Measurements from ENCODE around the gene OR52E8. TPM values are rescaled to one million over a fixed set of nuclear protein-coding genes. Genes with fewer than 3 reads are reported as not detected.

OR52E8 gene
- total and polyA plus RNA-seq, 10 of the 15 experiments (the other 5 are each of a cell fraction or from before 2014, with no cell fraction given) = not detected

DNA sequence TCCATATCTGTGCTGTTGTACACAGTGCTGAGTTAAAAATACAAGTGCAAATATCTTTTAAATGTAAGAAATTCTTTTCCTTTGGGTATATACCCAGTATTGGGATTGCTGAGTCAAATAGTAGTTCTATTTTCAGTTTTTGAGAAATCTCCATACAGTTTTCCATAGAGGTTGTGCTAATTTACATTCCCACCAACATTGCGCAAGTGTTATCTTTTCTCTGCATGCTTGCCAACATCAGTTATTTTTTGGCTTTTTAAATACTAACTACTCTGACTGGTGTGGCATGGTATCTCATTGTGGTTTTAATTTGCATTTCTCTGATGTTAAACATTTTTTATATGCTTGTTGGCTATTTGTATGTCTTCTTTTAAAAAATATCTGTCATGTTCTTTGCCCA is 6.5 kb downstream of the OR52E8 start:
- Histone ChIP-seq H3K27ac (ENCODE audit: control insufficient read depth, insufficient read depth) (no peak overlapping the region), H3K9me3 (replicated peaks; ENCODE audit: control insufficient read depth, insufficient read depth, low read length) (no peaks in the 10 kb centered on the region), H3K36me3 (ENCODE audit: control insufficient read depth in 2 of 2, insufficient read depth in 2 of 2, low read length in 1 of 2) (no peaks in the 10 kb centered on the region), H3K4me2 (ENCODE audit: control insufficient read depth, insufficient read depth) (no peak overlapping the region), H4K20me1 (ENCODE audit: control insufficient read depth, insufficient read depth) (no peaks in the 10 kb centered on the region), H2AFZ (ENCODE audit: control insufficient read depth, low read depth, low read length) (no peak overlapping the region), H3K79me2 (ENCODE audit: control insufficient read depth, insufficient read depth, low read length) (no peaks in the 10 kb centered on the region), H3K4me3 (no peak overlapping the region), H3K4me1 (ENCODE audit: control insufficient read depth, insufficient read depth, low read length) (no peaks in the 10 kb centered on the region), H3K27me3 (replicated peaks in 1 of 2; ENCODE audit: control insufficient read depth in 2 of 2, insufficient read depth in 2 of 2, low read length in 1 of 2) (no peaks in the 10 kb centered on the region), H3K9ac (ENCODE audit: control insufficient read depth, insufficient read depth, low read length) (no peak overlapping the region)
- FAIRE-seq (no peak), ATAC-seq (no peak), DNase-seq (ENCODE audit: low read depth, low spot score) (no peak)
- POLR2A ChIA-PET = no interaction called here
- intact Hi-C loops (cut with micrococcal nuclease; ENCODE audit: unreplicated experiment) = no loop called here
- TF ChIP-seq EGR1 (IDR thresholded peaks at IDR 0.05; ENCODE audit: borderline replicate concordance in 1 of 2, low read depth in 2 of 2, low read length in 2 of 2) = no peak
- SMC1A ChIA-PET (ENCODE audit: uncharacterized antibody, unreplicated experiment) = no interaction called here
- WGBS (ENCODE audit: insufficient coverage, insufficient replicate concordance, low lambda C conversion rate, missing lambda C conversion rate) = 100% methylated on average over 1 of the region's 1 CpG
- no TSS peak for BruUV-seq (replicated peaks)
- RAD21 ChIA-PET (ENCODE audit: unreplicated experiment) = no interaction called here
- in situ Hi-C loops (cut with MboI) = no loop called here
- CTCF ChIA-PET = no interaction called here

DNA sequence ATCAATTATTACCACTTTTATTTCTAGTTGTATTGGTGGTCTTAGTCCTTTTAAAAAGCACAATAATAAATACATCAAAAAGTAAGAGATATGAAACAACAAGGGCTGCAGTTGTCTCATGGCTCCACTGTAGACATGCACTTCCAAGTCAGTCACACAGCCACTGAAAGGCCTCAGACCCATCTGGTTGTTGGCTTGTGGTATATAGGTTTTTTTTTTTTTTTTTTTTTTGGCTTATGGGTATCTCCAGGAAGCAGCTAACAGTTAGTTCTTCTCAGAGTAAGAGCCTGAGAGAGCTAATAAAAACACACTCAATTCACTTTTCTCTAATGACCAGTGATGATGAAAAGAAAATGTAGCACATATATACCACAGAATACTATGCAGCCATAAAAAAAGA is 9.8 kb downstream of the OR52E8 start:
- no peak for DNase-seq (ENCODE audit: low read depth, low spot score)
- no peak overlapping the region for H3K27ac ChIP-seq (ENCODE audit: control insufficient read depth, insufficient read depth)
- H3K4me1 ChIP-seq (ENCODE audit: control insufficient read depth, insufficient read depth, low read length) = no peaks in the 10 kb centered on the region
- H3K36me3 ChIP-seq (ENCODE audit: control insufficient read depth in 2 of 2, insufficient read depth in 2 of 2, low read length in 1 of 2) = no peaks in the 10 kb centered on the region
- no peak for FAIRE-seq
- H3K9ac ChIP-seq (ENCODE audit: control insufficient read depth, insufficient read depth, low read length) = no peak overlapping the region
- no TSS peak for BruUV-seq (replicated peaks)
- H3K27me3 ChIP-seq (replicated peaks in 1 of 2; ENCODE audit: control insufficient read depth in 2 of 2, insufficient read depth in 2 of 2, low read length in 1 of 2) = no peaks in the 10 kb centered on the region
- ChIA-PET SMC1A (ENCODE audit: uncharacterized antibody, unreplicated experiment) (no interaction called here), CTCF (no interaction called here), POLR2A (no interaction called here), RAD21 (ENCODE audit: unreplicated experiment) (no interaction called here)
- H3K79me2 ChIP-seq (ENCODE audit: control insufficient read depth, insufficient read depth, low read length) = no peaks in the 10 kb centered on the region
- H3K4me3 ChIP-seq = no peak overlapping the region
- H4K20me1 ChIP-seq (ENCODE audit: control insufficient read depth, insufficient read depth) = no peaks in the 10 kb centered on the region
- no peaks in the 10 kb centered on the region for H3K9me3 ChIP-seq (replicated peaks; ENCODE audit: control insufficient read depth, insufficient read depth, low read length)
- intact Hi-C loops (cut with micrococcal nuclease; ENCODE audit: unreplicated experiment) (no loop called here), in situ Hi-C loops (cut with MboI) (no loop called here)
- no peak overlapping the region for H3K4me2 ChIP-seq (ENCODE audit: control insufficient read depth, insufficient read depth)
- no peak overlapping the region for H2AFZ ChIP-seq (ENCODE audit: control insufficient read depth, low read depth, low read length)
- no peak for ATAC-seq
- no peak for TF ChIP-seq RFX5 (IDR thresholded peaks at IDR 0.05; ENCODE audit: low read depth, low read length)
- TF ChIP-seq SUZ12 (IDR thresholded peaks at IDR 0.05; ENCODE audit: unreplicated experiment) = no peak
- TF ChIP-seq, protein P1, sequence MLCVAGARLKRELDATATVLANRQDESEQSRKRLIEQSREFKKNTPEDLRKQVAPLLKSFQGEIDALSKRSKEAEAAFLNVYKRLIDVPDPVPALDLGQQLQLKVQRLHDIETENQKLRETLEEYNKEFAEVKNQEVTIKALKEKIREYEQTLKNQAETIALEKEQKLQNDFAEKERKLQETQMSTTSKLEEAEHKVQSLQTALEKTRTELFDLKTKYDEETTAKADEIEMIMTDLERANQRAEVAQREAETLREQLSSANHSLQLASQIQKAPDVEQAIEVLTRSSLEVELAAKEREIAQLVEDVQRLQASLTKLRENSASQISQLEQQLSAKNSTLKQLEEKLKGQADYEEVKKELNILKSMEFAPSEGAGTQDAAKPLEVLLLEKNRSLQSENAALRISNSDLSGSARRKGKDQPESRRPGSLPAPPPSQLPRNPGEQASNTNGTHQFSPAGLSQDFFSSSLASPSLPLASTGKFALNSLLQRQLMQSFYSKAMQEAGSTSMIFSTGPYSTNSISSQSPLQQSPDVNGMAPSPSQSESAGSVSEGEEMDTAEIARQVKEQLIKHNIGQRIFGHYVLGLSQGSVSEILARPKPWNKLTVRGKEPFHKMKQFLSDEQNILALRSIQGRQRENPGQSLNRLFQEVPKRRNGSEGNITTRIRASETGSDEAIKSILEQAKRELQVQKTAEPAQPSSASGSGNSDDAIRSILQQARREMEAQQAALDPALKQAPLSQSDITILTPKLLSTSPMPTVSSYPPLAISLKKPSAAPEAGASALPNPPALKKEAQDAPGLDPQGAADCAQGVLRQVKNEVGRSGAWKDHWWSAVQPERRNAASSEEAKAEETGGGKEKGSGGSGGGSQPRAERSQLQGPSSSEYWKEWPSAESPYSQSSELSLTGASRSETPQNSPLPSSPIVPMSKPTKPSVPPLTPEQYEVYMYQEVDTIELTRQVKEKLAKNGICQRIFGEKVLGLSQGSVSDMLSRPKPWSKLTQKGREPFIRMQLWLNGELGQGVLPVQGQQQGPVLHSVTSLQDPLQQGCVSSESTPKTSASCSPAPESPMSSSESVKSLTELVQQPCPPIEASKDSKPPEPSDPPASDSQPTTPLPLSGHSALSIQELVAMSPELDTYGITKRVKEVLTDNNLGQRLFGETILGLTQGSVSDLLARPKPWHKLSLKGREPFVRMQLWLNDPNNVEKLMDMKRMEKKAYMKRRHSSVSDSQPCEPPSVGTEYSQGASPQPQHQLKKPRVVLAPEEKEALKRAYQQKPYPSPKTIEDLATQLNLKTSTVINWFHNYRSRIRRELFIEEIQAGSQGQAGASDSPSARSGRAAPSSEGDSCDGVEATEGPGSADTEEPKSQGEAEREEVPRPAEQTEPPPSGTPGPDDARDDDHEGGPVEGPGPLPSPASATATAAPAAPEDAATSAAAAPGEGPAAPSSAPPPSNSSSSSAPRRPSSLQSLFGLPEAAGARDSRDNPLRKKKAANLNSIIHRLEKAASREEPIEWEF (IDR thresholded peaks at IDR 0.05; ENCODE audit: insufficient replicate concordance, low read depth, low read length) = no peak
- no peak for TF ChIP-seq MEF2A (IDR thresholded peaks at IDR 0.05; ENCODE audit: insufficient read depth, low read depth, low read length)
- TF ChIP-seq, protein P2, sequence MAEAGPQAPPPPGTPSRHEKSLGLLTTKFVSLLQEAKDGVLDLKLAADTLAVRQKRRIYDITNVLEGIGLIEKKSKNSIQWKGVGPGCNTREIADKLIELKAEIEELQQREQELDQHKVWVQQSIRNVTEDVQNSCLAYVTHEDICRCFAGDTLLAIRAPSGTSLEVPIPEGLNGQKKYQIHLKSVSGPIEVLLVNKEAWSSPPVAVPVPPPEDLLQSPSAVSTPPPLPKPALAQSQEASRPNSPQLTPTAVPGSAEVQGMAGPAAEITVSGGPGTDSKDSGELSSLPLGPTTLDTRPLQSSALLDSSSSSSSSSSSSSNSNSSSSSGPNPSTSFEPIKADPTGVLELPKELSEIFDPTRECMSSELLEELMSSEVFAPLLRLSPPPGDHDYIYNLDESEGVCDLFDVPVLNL (IDR thresholded peaks at IDR 0.05; ENCODE audit: low read depth, low read length) = no peak
- TF ChIP-seq, protein P3, sequence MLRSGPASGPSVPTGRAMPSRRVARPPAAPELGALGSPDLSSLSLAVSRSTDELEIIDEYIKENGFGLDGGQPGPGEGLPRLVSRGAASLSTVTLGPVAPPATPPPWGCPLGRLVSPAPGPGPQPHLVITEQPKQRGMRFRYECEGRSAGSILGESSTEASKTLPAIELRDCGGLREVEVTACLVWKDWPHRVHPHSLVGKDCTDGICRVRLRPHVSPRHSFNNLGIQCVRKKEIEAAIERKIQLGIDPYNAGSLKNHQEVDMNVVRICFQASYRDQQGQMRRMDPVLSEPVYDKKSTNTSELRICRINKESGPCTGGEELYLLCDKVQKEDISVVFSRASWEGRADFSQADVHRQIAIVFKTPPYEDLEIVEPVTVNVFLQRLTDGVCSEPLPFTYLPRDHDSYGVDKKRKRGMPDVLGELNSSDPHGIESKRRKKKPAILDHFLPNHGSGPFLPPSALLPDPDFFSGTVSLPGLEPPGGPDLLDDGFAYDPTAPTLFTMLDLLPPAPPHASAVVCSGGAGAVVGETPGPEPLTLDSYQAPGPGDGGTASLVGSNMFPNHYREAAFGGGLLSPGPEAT (IDR thresholded peaks at IDR 0.05; ENCODE audit: low read depth) = no peak

All from GM12878 (cell line).